ENCODE measurements around the gene NRM. TPM values are rescaled to one million over a fixed set of nuclear protein-coding genes. Genes with fewer than 3 reads are reported as not detected.

The NRM gene
- total RNA-seq, 1 experiment from 2014 or later = 31.2 TPM

GRCh38 chr6:30730601-30731435 lies 40.0 kb upstream of the NRM start (continued):
- TF ChIP-seq ZNF281 (CRISPR knock-in tag; IDR thresholded peaks at IDR 0.05) (no peak), ETV6 (CRISPR knock-in tag; IDR thresholded peaks at IDR 0.05) (no peak), ZNF671 (CRISPR knock-in tag; IDR thresholded peaks at IDR 0.05) (no peak), ATF3 (CRISPR knock-in tag; conservative IDR thresholded peaks at IDR 0.05) (no peak), JAZF1 (CRISPR knock-in tag; IDR thresholded peaks at IDR 0.05) (no peak), FOXP1 (CRISPR knock-in tag; IDR thresholded peaks at IDR 0.05; ENCODE audit: borderline replicate concordance) (0 out of 2 replicates have a peak, but pooled peaks have one; percentile 19), CTCF (IDR thresholded peaks at IDR 0.05) (peak; percentile 19; the same call in 1 of the 2 replicates), ESRRA (CRISPR knock-in tag; IDR thresholded peaks at IDR 0.05; ENCODE audit: borderline replicate concordance) (no peak)

GRCh38 chr6:30727920-30728553 lies 37.3 kb upstream of the NRM start:
- ATAC-seq (no peak), DNase-seq (ENCODE audit: low spot score) (no peak)
- peaks cover 22% of the 10 kb centered on the region for H3K4me1 Mint-ChIP-seq
- H3K4me3 Mint-ChIP-seq = no peak overlapping the region
- H3K36me3 Mint-ChIP-seq = peaks cover 45% of the 10 kb centered on the region
- ChIA-PET CTCF (interaction anchor here (0.6 to 1.4 kb wide), 7 partner anchors 14 to 582 kb away, joined by 3 to 7 read pairs (median 3); partner anchors contain the start of gene FLOT1), POLR2A (interaction anchor here (1.3 kb wide), 1 partner anchor 11 kb away, joined by 3 read pairs; the partner anchor contains the start of gene MDC1)
- H3K27me3 Mint-ChIP-seq (ENCODE audit: low read depth) = no peaks in the 10 kb centered on the region
- H3K9me3 Mint-ChIP-seq = no peaks in the 10 kb centered on the region
- H3K27ac Mint-ChIP-seq = peak overlapping the region; percentile 43; the same call in 1 of the 2 replicates
- no peak for TF ChIP-seq NR1H2 (CRISPR knock-in tag; IDR thresholded peaks at IDR 0.05)
- TF ChIP-seq ZNF512 (CRISPR knock-in tag; IDR thresholded peaks at IDR 0.05; ENCODE audit: borderline replicate concordance) = no peak
- TF ChIP-seq GTF2I (CRISPR knock-in tag; conservative IDR thresholded peaks at IDR 0.05) = no peak
- no peak for TF ChIP-seq ETV6 (CRISPR knock-in tag; IDR thresholded peaks at IDR 0.05)
- no peak for TF ChIP-seq ZMAT4 (CRISPR knock-in tag; IDR thresholded peaks at IDR 0.05)
- TF ChIP-seq MAX (CRISPR knock-in tag; IDR thresholded peaks at IDR 0.05) = no peak
- no peak for TF ChIP-seq RORB (CRISPR knock-in tag; IDR thresholded peaks at IDR 0.05)

Data from WTC11 (cell line).